IPS-18a (cell line): ENCODE data around the gene CPOX.
"Not testable (repeated sequence)": the region's sequence is repeated elsewhere in the genome, so short reads cannot be mapped to it uniquely, and the experiment has no call there.

Experiments used
- H3K27ac ChIP-seq: one replicate; pipeline ENCODE4 v1.5.1; 2013; ENCODE audit warnings: low read length
- H3K27me3 ChIP-seq: one replicate; pipeline ENCODE4 v1.6.1; 2013; ENCODE audit warnings: mild to moderate bottlenecking, low read length; ENCODE audit not compliant: control insufficient read depth, insufficient read depth
- H3K36me3 ChIP-seq: one replicate; pipeline ENCODE4 v1.6.1; 2013; ENCODE audit warnings: low read depth, low read length; ENCODE audit not compliant: control insufficient read depth
- H3K4me1 ChIP-seq: one replicate; pipeline ENCODE4 v1.6.1; 2013; ENCODE audit warnings: low read depth, low read length; ENCODE audit not compliant: control insufficient read depth
- H3K4me3 ChIP-seq: one replicate; pipeline ENCODE4 v1.5.1; 2013; ENCODE audit warnings: low read length
- H3K9ac ChIP-seq: one replicate; pipeline ENCODE4 v1.6.1; 2013; ENCODE audit warnings: mild to moderate bottlenecking, low read length, moderate library complexity
- H3K9me3 ChIP-seq: one replicate; pipeline ENCODE4 v1.6.1; 2013; ENCODE audit warnings: low read depth, low read length; ENCODE audit not compliant: control insufficient read depth

Gene CPOX

GRCh38 chr3:98559769-98560168 is 33.6 kb downstream of the CPOX start:
- H3K27me3 ChIP-seq, H3K9me3 ChIP-seq, H3K27ac ChIP-seq, H3K36me3 ChIP-seq, H3K4me1 ChIP-seq, H3K4me3 ChIP-seq, H3K9ac ChIP-seq: not testable (repeated sequence)

DNA sequence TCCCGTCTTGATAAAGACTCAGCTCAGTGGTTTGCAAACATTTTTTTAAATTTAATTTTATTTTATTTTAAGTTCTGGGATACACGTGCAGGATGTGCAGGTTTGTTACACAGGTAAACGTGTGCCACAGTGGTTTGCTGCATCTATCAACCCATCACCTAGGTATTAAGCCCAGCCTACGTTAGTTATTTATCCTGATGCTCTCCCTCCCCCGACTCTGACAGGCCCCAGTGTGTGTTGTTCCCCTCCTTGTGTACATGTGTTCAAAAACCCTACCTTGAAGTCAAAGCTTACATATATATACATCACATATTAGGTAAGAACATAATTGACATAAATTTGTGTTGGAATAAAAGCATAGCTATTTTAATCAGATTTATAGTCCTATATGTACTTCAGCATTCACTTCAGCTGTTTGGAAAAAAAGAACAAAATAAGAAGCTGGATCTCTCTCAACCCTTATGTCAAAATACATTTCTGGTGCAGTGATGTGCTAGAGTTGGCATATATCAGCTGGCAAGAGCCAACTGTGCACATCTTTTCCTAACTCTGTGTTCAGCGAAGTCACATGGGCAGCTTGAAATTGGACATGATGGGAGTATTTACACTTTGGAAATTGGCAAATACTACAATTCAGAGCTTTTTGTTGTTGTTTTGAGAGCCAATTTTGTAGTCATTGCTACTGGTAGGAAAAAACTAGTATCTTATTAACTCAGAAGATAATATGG is 35.1 kb downstream of the CPOX start:
- H3K4me3 ChIP-seq = no peak overlapping the region
- no peaks in the 10 kb centered on the region for H3K36me3 ChIP-seq
- H3K27ac ChIP-seq = no peak overlapping the region
- no peaks in the 10 kb centered on the region for H3K4me1 ChIP-seq
- no peak overlapping the region for H3K9ac ChIP-seq
- no peaks in the 10 kb centered on the region for H3K9me3 ChIP-seq
- no peaks in the 10 kb centered on the region for H3K27me3 ChIP-seq

DNA sequence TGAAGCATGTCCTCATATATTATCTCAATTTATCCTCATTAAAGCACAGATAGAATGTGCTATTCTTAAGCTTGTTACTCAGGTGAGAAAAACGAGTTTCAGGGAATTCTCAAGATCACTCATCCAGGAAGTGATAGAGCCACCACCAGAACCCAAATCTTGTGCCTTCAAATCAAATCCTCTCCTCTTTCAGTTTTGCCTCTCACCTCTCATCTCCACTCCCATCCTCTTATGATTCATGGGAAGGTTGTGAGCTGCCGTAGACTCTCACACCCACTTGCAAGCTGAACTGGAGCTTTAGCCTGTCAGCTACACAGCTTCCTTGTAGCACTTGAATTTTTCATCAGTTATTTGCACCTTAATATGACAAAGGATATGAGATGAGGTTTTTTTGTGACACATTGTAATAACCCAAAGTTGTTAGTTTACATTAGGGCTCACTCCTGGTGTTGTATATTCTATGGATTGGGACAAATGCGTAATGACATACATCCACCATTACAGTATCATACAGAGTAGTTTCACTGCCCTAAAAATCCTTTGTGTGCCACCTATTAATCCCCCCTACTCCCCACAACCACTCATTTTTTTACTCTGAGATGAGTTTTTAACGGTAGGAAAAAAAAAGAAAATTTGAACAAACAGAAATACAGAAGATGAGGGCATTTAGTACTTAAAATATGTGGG is 35.9 kb downstream of the CPOX start:
- Histone ChIP-seq H3K4me1 (no peaks in the 10 kb centered on the region), H3K27ac (no peak overlapping the region), H3K27me3 (no peaks in the 10 kb centered on the region), H3K9ac (no peak overlapping the region), H3K4me3 (no peak overlapping the region), H3K36me3 (no peaks in the 10 kb centered on the region), H3K9me3 (no peaks in the 10 kb centered on the region)

GRCh38 chr3:98556164-98557130 is 37.0 kb downstream of the CPOX start:
- Histone ChIP-seq H3K4me3 (no peak overlapping the region), H3K4me1 (no peaks in the 10 kb centered on the region), H3K9ac (no peak overlapping the region), H3K27me3 (no peaks in the 10 kb centered on the region), H3K36me3 (no peaks in the 10 kb centered on the region), H3K9me3 (no peaks in the 10 kb centered on the region), H3K27ac (no peak overlapping the region)

DNA sequence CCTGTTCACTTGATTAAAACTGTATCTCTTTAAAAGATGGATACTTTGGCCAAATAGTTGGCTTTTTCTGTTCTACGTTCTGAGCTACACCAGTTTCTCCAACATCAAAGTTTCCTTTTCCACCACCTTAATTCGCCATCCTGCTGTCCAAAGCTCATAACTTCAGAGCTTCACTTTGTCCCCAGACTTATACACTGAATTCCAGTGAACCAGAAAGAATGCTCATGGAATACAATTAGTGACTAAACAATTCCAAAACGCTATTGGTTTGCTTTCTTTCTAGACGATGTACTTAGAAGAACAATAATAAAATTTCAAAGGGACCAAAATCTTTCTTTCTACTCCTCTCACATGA is 38.4 kb downstream of the CPOX start:
- no peaks in the 10 kb centered on the region for H3K9me3 ChIP-seq
- no peaks in the 10 kb centered on the region for H3K4me1 ChIP-seq
- no peak overlapping the region for H3K27ac ChIP-seq
- no peak overlapping the region for H3K4me3 ChIP-seq
- no peaks in the 10 kb centered on the region for H3K36me3 ChIP-seq
- no peak overlapping the region for H3K9ac ChIP-seq
- no peaks in the 10 kb centered on the region for H3K27me3 ChIP-seq

- no peak overlapping the region for H3K4me3 ChIP-seq
- no peaks in the 10 kb centered on the region for H3K4me1 ChIP-seq
- no peaks in the 10 kb centered on the region for H3K36me3 ChIP-seq
- H3K27ac ChIP-seq = no peak overlapping the region
- no peaks in the 10 kb centered on the region for H3K27me3 ChIP-seq
- no peak overlapping the region for H3K9ac ChIP-seq
- no peaks in the 10 kb centered on the region for H3K9me3 ChIP-seq
Measured at GRCh38 chr3:98554580-98554979, 38.8 kb downstream of the CPOX start.

DNA sequence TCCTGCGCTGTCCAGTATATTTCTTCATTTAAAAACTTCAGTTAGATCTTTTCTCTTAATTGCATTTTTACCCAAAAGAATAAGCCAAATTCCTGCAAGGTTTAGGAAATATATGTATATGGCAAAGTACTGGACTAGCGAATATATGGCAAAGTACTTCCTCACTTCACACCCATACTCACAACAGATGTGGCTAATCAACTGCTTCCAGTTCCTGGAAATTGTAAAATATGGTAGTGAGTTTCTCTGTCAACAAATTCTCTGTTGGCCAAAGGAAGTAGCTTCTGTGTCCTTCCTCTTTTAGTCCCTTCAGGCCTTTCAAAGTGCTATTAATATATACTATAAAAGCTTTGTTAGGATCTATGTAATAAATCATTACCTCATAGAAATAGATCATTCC is 39.7 kb downstream of the CPOX start:
- H3K4me3 ChIP-seq = no peak overlapping the region
- H3K36me3 ChIP-seq = no peaks in the 10 kb centered on the region
- no peaks in the 10 kb centered on the region for H3K27me3 ChIP-seq
- no peak overlapping the region for H3K9ac ChIP-seq
- H3K4me1 ChIP-seq = no peaks in the 10 kb centered on the region
- H3K9me3 ChIP-seq = no peaks in the 10 kb centered on the region
- no peak overlapping the region for H3K27ac ChIP-seq

DNA sequence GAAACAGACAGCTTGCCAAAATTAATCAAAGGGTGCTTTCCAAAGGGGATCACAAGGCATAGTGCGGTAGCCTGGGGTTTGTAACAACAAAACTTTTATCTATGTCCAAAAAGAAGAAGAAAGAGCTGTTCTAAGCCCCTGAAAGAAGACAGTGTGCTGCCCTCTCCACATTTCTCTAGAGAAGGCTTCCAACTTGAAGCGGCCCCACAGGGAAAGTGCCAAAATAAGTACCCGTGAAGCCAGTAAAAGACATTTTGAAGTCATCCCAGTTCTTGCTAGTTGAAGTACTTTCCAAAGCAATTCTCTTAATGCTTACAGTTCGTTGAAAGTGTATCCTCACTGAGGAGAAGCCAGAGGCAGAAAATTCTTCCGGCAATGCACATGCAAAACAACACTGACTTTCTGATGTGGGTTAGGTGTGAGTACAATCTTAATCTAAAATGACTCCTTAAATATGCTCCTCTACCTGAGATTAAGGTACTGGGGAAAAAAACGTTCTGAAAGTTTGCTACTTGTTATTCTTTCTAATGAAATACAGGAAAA is 40.3 kb downstream of the CPOX start:
- no peak overlapping the region for H3K27ac ChIP-seq

GRCh38 chr3:98552232-98553020 is 41.0 kb downstream of the CPOX start:
- H3K4me1 ChIP-seq = no peaks in the 10 kb centered on the region
- H3K9ac ChIP-seq = no peak overlapping the region
- no peak overlapping the region for H3K4me3 ChIP-seq
- no peaks in the 10 kb centered on the region for H3K27me3 ChIP-seq
- H3K27ac ChIP-seq = no peak overlapping the region
- no peaks in the 10 kb centered on the region for H3K9me3 ChIP-seq
- H3K36me3 ChIP-seq = no peaks in the 10 kb centered on the region

More for the DNA sequence above, 40.3 kb downstream of the CPOX start:
- no peaks in the 10 kb centered on the region for H3K27me3 ChIP-seq
- no peaks in the 10 kb centered on the region for H3K9me3 ChIP-seq
- no peak overlapping the region for H3K9ac ChIP-seq
- H3K36me3 ChIP-seq = no peaks in the 10 kb centered on the region
- H3K4me1 ChIP-seq = no peaks in the 10 kb centered on the region
- no peak overlapping the region for H3K4me3 ChIP-seq

DNA sequence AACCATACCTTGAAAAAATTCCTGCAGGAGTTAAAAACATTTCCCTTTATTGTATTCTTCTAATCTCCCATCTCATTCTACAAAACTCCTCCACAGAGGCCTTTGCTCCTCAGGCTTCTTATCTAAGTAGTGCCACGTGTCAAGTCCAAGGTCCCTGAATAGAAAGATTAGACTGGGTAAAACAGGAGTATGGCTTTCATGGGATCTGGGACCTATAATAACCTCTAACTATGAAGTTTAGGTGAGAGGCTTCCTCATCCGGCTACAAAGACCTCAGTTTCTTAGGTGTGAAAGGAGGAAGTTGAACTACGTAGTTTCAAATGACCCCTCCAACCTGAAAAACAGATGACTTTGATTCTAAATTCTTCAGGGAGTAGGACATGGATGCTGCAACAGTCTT is 41.7 kb downstream of the CPOX start:
- H3K27me3 ChIP-seq = no peaks in the 10 kb centered on the region
- no peaks in the 10 kb centered on the region for H3K4me1 ChIP-seq
- no peak overlapping the region for H3K27ac ChIP-seq
- no peaks in the 10 kb centered on the region for H3K36me3 ChIP-seq
- H3K9me3 ChIP-seq = no peaks in the 10 kb centered on the region
- H3K4me3 ChIP-seq = no peak overlapping the region
- no peak overlapping the region for H3K9ac ChIP-seq

- Histone ChIP-seq H3K36me3 (no peaks in the 10 kb centered on the region), H3K4me1 (no peaks in the 10 kb centered on the region), H3K27ac (no peak overlapping the region), H3K4me3 (no peak overlapping the region), H3K27me3 (no peaks in the 10 kb centered on the region), H3K9me3 (no peaks in the 10 kb centered on the region), H3K9ac (no peak overlapping the region)
Measured at GRCh38 chr3:98551236-98551635, 42.2 kb downstream of the CPOX start.
